A549 (cell line): ENCODE results near the gene RAB21.

ENCODE experiments used
- FOSL2 ChIP-seq, 2 experiments: fragments of 450-650 bp in 1 of 2; fragments of >200 bp in 1 of 2; sonication (Bioruptor Twin) in 1 of 2; formaldehyde crosslinking; IDR thresholded peaks; 2 replicates each; pipeline versions ENCODE4 v1.5.0 to v1.6.1; 2016 to 2020; ENCODE audit warnings: mild to moderate bottlenecking in 1 of 2, moderate library complexity in 1 of 2
- NFE2L2 ChIP-seq: fragments of 150-350 bp; conservative IDR thresholded peaks from 2 replicates; pipeline ENCODE4 v1.6.1; 2014; ENCODE audit warnings: low read length

DNA sequence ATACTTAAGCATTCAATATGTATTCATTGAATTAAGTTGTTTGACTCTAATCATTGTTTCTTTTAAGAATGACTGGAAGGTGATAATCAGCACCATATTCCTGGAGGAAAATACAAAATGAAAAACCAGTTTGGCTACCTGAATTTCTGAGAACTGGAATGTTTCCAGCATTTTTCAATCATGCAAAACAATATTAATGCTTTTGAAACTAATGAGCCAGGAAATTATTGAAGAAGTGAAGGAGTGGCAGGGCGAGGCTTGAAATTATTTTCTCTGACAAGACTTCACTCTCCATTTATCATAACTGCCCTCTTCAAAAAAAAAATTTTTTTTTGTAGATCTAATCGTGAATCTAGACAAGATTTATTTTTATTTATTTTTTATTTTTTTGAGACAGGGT is 49.7 kb upstream of the RAB21 start:
- no peak for TF ChIP-seq NFE2L2
- no peak for TF ChIP-seq FOSL2 (IDR thresholded peaks at IDR 0.05)
- TF ChIP-seq FOSL2 (CRISPR knock-in tag; IDR thresholded peaks at IDR 0.05), result no peak
